Measurements from ENCODE around the gene SCLY.

Gene SCLY

GRCh38 chr2:238129166-238130010 is 68.6 kb downstream of the SCLY start:
- Histone ChIP-seq H3K36me3 (ENCODE audit: insufficient read depth, low read length) (no peaks in the 10 kb centered on the region), H2AFZ (ENCODE audit: low read length, unreplicated experiment) (no peak overlapping the region), H3K4me3 (ENCODE audit: low read depth, low read length) (no peak overlapping the region), H3K4me1 (ENCODE audit: control insufficient read depth, insufficient read depth, low read length, unreplicated experiment) (peaks cover 2% of the 10 kb centered on the region), H3K79me2 (ENCODE audit: control insufficient read depth, insufficient read depth, low read length, unreplicated experiment) (no peaks in the 10 kb centered on the region), H3K27ac (ENCODE audit: low read depth, low read length) (no peak overlapping the region), H3K27me3 (ENCODE audit: insufficient read depth, low read length) (no peaks in the 10 kb centered on the region)

- Histone ChIP-seq H3K27ac (ENCODE audit: low read depth, low read length) (no peak overlapping the region), H3K79me2 (ENCODE audit: control insufficient read depth, insufficient read depth, low read length, unreplicated experiment) (no peaks in the 10 kb centered on the region), H3K27me3 (ENCODE audit: insufficient read depth, low read length) (no peaks in the 10 kb centered on the region), H3K36me3 (ENCODE audit: insufficient read depth, low read length) (no peaks in the 10 kb centered on the region), H3K4me3 (ENCODE audit: low read depth, low read length) (no peak overlapping the region), H3K4me1 (ENCODE audit: control insufficient read depth, insufficient read depth, low read length, unreplicated experiment) (peaks cover 2% of the 10 kb centered on the region), H2AFZ (ENCODE audit: low read length, unreplicated experiment) (no peak overlapping the region)
Measured at GRCh38 chr2:238130111-238130695, 69.4 kb downstream of the SCLY start.

GRCh38 chr2:238130696-238131628 is 70.2 kb downstream of the SCLY start:
- H2AFZ ChIP-seq (ENCODE audit: low read length, unreplicated experiment): no peak overlapping the region
- peaks cover 2% of the 10 kb centered on the region for H3K4me1 ChIP-seq (ENCODE audit: control insufficient read depth, insufficient read depth, low read length, unreplicated experiment)
- no peaks in the 10 kb centered on the region for H3K36me3 ChIP-seq (ENCODE audit: insufficient read depth, low read length)
- no peak overlapping the region for H3K4me3 ChIP-seq (ENCODE audit: low read depth, low read length)
- no peaks in the 10 kb centered on the region for H3K79me2 ChIP-seq (ENCODE audit: control insufficient read depth, insufficient read depth, low read length, unreplicated experiment)
- H3K27me3 ChIP-seq (ENCODE audit: insufficient read depth, low read length): no peaks in the 10 kb centered on the region
- no peak overlapping the region for H3K27ac ChIP-seq (ENCODE audit: low read depth, low read length)

GRCh38 chr2:238131761-238132462 is 71.1 kb downstream of the SCLY start:
- no peaks in the 10 kb centered on the region for H3K27me3 ChIP-seq (ENCODE audit: insufficient read depth, low read length)
- H3K4me3 ChIP-seq (ENCODE audit: low read depth, low read length): no peak overlapping the region
- H3K36me3 ChIP-seq (ENCODE audit: insufficient read depth, low read length): no peaks in the 10 kb centered on the region
- H3K27ac ChIP-seq (ENCODE audit: low read depth, low read length): no peak overlapping the region
- no peak overlapping the region for H2AFZ ChIP-seq (ENCODE audit: low read length, unreplicated experiment)
- peaks cover 2% of the 10 kb centered on the region for H3K4me1 ChIP-seq (ENCODE audit: control insufficient read depth, insufficient read depth, low read length, unreplicated experiment)
- no peaks in the 10 kb centered on the region for H3K79me2 ChIP-seq (ENCODE audit: control insufficient read depth, insufficient read depth, low read length, unreplicated experiment)

- H3K4me1 ChIP-seq (ENCODE audit: control insufficient read depth, insufficient read depth, low read length, unreplicated experiment): peaks cover 3% of the 10 kb centered on the region
- no peak overlapping the region for H2AFZ ChIP-seq (ENCODE audit: low read length, unreplicated experiment)
- no peak overlapping the region for H3K27ac ChIP-seq (ENCODE audit: low read depth, low read length)
- no peaks in the 10 kb centered on the region for H3K79me2 ChIP-seq (ENCODE audit: control insufficient read depth, insufficient read depth, low read length, unreplicated experiment)
- H3K27me3 ChIP-seq (ENCODE audit: insufficient read depth, low read length): no peaks in the 10 kb centered on the region
- H3K36me3 ChIP-seq (ENCODE audit: insufficient read depth, low read length): no peaks in the 10 kb centered on the region
- H3K4me3 ChIP-seq (ENCODE audit: low read depth, low read length): no peak overlapping the region
Measured at GRCh38 chr2:238132463-238133450, 72.0 kb downstream of the SCLY start.

GRCh38 chr2:238133499-238134392 is 72.9 kb downstream of the SCLY start:
- H3K27me3 ChIP-seq (ENCODE audit: insufficient read depth, low read length): no peaks in the 10 kb centered on the region
- H3K79me2 ChIP-seq (ENCODE audit: control insufficient read depth, insufficient read depth, low read length, unreplicated experiment): no peaks in the 10 kb centered on the region
- no peaks in the 10 kb centered on the region for H3K36me3 ChIP-seq (ENCODE audit: insufficient read depth, low read length)
- no peak overlapping the region for H3K4me3 ChIP-seq (ENCODE audit: low read depth, low read length)
- H3K4me1 ChIP-seq (ENCODE audit: control insufficient read depth, insufficient read depth, low read length, unreplicated experiment): peaks cover 3% of the 10 kb centered on the region
- H3K27ac ChIP-seq (ENCODE audit: low read depth, low read length): no peak overlapping the region
- no peak overlapping the region for H2AFZ ChIP-seq (ENCODE audit: low read length, unreplicated experiment)

- H3K4me1 ChIP-seq (ENCODE audit: control insufficient read depth, insufficient read depth, low read length, unreplicated experiment): peaks cover 3% of the 10 kb centered on the region
- H3K36me3 ChIP-seq (ENCODE audit: insufficient read depth, low read length): no peaks in the 10 kb centered on the region
- no peaks in the 10 kb centered on the region for H3K79me2 ChIP-seq (ENCODE audit: control insufficient read depth, insufficient read depth, low read length, unreplicated experiment)
- H3K27ac ChIP-seq (ENCODE audit: low read depth, low read length): no peak overlapping the region
- no peak overlapping the region for H3K4me3 ChIP-seq (ENCODE audit: low read depth, low read length)
- H2AFZ ChIP-seq (ENCODE audit: low read length, unreplicated experiment): no peak overlapping the region
- no peaks in the 10 kb centered on the region for H3K27me3 ChIP-seq (ENCODE audit: insufficient read depth, low read length)
Measured at GRCh38 chr2:238134393-238134785, 73.6 kb downstream of the SCLY start.

- Histone ChIP-seq H3K79me2 (ENCODE audit: control insufficient read depth, insufficient read depth, low read length, unreplicated experiment) (no peaks in the 10 kb centered on the region), H3K36me3 (ENCODE audit: insufficient read depth, low read length) (no peaks in the 10 kb centered on the region), H2AFZ (ENCODE audit: low read length, unreplicated experiment) (no peak overlapping the region), H3K27ac (ENCODE audit: low read depth, low read length) (no peak overlapping the region), H3K27me3 (ENCODE audit: insufficient read depth, low read length) (no peaks in the 10 kb centered on the region), H3K4me3 (ENCODE audit: low read depth, low read length) (no peak overlapping the region), H3K4me1 (ENCODE audit: control insufficient read depth, insufficient read depth, low read length, unreplicated experiment) (peaks cover 3% of the 10 kb centered on the region)
Measured at GRCh38 chr2:238135601-238136150, 74.9 kb downstream of the SCLY start.
